Ascending aorta (tissue), 2 donors: ENCODE measurements around the gene CCM2. TPM values are rescaled to one million over a fixed set of nuclear protein-coding genes. Genes with fewer than 3 reads are reported as not detected.

Source experiments
- DNase-seq, 2 donors: peaks; one replicate each; pipeline ENCODE4 v3.0.0-alpha.2; 2019; ENCODE audit warnings: low spot score in 2 of 2
- H3K27ac ChIP-seq, 2 donors: fragments of 200-600 bp; sonication (generic); one replicate each; pipeline ENCODE4 v1.5.1; 2016 to 2017; ENCODE audit warnings: mild to moderate bottlenecking in 1 of 2
- H3K27me3 ChIP-seq: fragments of 200-600 bp; sonication (generic); one replicate; pipeline ENCODE4 v1.5.1; 2017
- H3K36me3 ChIP-seq, 2 donors: fragments of 200-600 bp; sonication (generic); one replicate each; pipeline ENCODE4 v1.5.1; 2016
- H3K4me1 ChIP-seq, 2 donors: fragments of 200-600 bp; sonication (generic); one replicate each; pipeline ENCODE4 v1.5.1; 2016 to 2017; ENCODE audit warnings: mild to moderate bottlenecking in 1 of 2
- H3K4me3 ChIP-seq, 2 donors: fragments of 200-600 bp; sonication (generic); one replicate each; pipeline ENCODE4 v1.5.1; 2016 to 2017; ENCODE audit warnings: mild to moderate bottlenecking in 1 of 2
- H3K9me3 ChIP-seq, 2 donors: fragments of 200-600 bp; sonication (generic); one replicate each; pipeline ENCODE4 v1.5.1; 2016
- intact Hi-C: fragments of 100-400 bp; cut with DNase I; formaldehyde crosslinking; loops from one replicate; pipeline ENCODE4 v1.15.1; 2023
- total RNA-seq: library from RNA; depleted of rRNA; stranded (reverse); fragments of >200 nt; gene quantifications from one replicate; pipeline ENCODE4 v1.1.0, GENCODE V29; 2016
- TF ChIP-seq, protein P1 (sequence below), 3 experiments: fragments of 200-600 bp in 2 of 3; fragments of 450-650 bp in 1 of 3; sonication (generic) in 2 of 3; IDR thresholded peaks; one replicate each; pipeline ENCODE4 v1.5.1; 2016 to 2019; ENCODE audit warnings: antibody characterized with exemption in 3 of 3, mild to moderate bottlenecking in 1 of 3, moderate library complexity in 1 of 3

Gene CCM2
- total RNA-seq, 1 donor from 2014 or later: 61.5 TPM

DNA sequence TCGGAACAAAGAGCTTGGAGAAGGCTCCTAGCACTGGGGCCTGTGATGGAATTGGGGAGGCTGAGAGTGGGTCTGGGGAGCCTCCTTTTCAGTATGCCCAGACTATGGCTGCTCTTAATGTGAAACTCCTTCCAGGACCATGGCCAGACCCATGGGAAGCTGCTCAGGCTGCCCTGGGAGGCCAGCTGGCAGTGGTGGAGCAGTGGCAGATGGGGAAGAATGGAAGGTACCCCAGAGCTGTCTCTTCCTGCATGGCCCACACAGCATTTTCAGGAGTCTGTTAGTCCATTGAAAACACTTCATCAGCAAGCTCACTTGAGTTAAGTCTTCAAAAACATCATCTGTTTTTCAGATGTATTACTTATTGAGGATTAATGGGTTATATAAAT is 70.2 kb downstream of the CCM2 start:
- H3K27me3 ChIP-seq: no peaks in the 10 kb centered on the region
- H3K4me1 ChIP-seq: no peaks in the 10 kb centered on the region
- H3K4me3 ChIP-seq: no peak overlapping the region
- H3K27ac ChIP-seq: no peak overlapping the region
- TF ChIP-seq, protein P1, sequence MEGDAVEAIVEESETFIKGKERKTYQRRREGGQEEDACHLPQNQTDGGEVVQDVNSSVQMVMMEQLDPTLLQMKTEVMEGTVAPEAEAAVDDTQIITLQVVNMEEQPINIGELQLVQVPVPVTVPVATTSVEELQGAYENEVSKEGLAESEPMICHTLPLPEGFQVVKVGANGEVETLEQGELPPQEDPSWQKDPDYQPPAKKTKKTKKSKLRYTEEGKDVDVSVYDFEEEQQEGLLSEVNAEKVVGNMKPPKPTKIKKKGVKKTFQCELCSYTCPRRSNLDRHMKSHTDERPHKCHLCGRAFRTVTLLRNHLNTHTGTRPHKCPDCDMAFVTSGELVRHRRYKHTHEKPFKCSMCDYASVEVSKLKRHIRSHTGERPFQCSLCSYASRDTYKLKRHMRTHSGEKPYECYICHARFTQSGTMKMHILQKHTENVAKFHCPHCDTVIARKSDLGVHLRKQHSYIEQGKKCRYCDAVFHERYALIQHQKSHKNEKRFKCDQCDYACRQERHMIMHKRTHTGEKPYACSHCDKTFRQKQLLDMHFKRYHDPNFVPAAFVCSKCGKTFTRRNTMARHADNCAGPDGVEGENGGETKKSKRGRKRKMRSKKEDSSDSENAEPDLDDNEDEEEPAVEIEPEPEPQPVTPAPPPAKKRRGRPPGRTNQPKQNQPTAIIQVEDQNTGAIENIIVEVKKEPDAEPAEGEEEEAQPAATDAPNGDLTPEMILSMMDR (IDR thresholded peaks at IDR 0.05): no peak
- intact Hi-C loops: no loop called here
- DNase-seq: no peak
- no peaks in the 10 kb centered on the region for H3K9me3 ChIP-seq
- H3K36me3 ChIP-seq: peaks cover 62 to 85% of the 10 kb centered on the region in 2 donors

DNA sequence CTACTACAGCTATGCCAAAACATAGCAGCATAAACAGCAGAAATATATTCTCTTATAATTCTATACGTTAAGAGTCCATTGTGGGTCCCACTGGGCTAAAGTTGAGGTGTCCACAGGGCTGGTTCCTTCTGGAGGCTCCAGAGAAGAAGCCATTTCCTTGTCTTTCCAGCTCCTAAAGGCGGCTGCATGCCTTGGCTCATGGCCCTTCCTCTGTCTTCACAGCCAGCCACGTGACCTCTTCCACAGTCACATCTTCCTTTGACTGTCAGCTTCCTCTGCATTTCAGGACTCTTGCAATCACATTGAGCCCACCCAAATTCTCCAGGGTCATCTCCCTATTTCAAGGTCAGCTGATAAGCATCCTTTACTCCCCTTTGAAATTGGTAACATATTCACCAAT is 71.5 kb downstream of the CCM2 start:
- Histone ChIP-seq H3K27ac (no peak overlapping the region), H3K9me3 (no peaks in the 10 kb centered on the region), H3K4me1 (no peaks in the 10 kb centered on the region), H3K27me3 (no peaks in the 10 kb centered on the region), H3K36me3 (peaks cover 73 to 91% of the 10 kb centered on the region in 2 donors), H3K4me3 (no peak overlapping the region)
- TF ChIP-seq, protein P1 (IDR thresholded peaks at IDR 0.05): no peak
- DNase-seq: no peak
- intact Hi-C loops: no loop called here

DNA sequence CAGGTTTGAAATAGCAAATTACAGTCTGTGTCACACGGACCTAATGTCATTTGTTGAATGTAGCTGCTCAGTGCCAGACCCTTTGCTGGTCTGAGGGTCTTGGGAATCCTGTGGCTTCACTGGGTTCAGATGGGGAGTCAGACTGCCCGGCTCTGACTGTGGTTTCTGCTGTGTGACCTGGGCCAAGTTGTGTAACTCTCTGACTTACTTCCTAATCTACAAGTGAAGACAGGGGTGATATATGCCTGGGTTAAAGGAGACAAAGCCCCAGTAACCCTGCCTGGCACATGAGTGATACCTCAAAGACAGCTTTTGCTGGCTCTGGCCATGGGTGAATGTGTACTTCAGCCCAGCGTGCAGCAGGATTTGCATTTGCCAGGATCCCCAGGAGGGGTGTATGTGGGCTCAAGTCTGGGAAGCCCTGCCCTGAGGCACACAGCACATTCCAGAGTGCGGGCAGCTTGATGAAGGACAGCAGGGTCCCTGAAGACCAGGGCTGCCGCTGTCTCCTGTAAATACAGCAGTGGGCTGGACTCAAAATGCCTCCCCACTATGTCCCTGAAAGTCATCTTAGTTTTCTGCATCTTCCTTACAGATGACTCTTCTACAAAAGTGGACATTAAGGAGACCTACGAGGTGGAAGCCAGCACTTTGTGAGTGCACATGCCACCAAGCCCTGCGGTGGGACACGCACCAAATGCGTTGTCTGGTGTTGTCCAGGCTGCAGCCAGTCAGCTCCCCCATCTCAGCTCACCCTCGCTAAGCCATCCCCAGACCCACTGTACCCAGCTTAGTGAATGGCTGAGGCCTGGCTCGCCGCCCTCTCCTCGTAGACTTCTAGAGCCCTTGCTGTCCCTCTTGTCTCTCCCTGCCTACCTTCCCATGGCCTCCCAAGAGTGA is 72.4 kb downstream of the CCM2 start:
- TF ChIP-seq, protein P1 (IDR thresholded peaks at IDR 0.05): no peak
- H3K36me3 ChIP-seq: peaks cover 75 to 97% of the 10 kb centered on the region in 2 donors
- intact Hi-C loops: no loop called here

DNA sequence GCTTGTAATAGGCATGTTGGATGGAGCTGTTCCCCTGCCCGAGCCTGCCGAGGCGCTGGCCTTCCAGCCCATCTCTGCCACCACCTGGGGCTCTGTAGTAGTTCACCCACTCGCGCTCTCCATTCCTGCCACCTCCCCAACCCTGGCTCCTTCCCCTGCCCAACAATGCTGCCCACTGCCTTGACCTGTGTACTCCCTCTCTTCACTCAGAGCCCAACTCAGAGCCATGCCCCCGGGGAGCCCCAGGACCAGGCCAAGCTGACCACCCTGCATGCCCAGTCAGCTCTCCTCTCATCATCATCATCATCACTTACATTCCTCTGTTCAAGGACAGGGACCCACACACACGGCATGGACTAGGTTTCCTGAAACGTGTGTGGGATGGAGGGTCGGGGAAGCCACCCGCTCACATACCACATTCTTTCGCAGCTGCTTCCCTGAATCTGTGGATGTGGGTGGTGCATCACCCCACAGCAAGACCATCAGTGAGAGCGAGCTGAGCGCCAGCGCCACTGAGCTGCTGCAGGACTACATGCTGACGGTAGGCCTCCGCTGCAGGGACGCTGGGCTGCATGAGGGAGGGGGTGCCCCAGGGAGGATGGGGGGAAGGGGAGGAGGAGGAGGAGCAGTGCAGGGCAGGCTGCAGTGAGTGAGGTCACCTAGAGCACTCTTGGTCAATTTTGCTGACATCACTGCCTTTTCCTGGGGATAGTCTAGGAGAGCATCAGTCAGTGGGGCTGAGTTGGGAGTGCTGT is 73.2 kb downstream of the CCM2 start:
- DNase-seq: no peak
- no peak overlapping the region for H3K4me3 ChIP-seq
- TF ChIP-seq, protein P1 (IDR thresholded peaks at IDR 0.05): no peak
- peaks cover 75 to 91% of the 10 kb centered on the region in 2 donors for H3K36me3 ChIP-seq
- H3K4me1 ChIP-seq: no peaks in the 10 kb centered on the region
- H3K27ac ChIP-seq: no peak overlapping the region
- H3K9me3 ChIP-seq: no peaks in the 10 kb centered on the region
- no peaks in the 10 kb centered on the region for H3K27me3 ChIP-seq
- intact Hi-C loops: no loop called here

More for the DNA sequence above, 72.4 kb downstream of the CCM2 start:
- Histone ChIP-seq H3K27ac (no peak overlapping the region), H3K27me3 (no peaks in the 10 kb centered on the region), H3K4me1 (no peaks in the 10 kb centered on the region), H3K9me3 (no peaks in the 10 kb centered on the region), H3K4me3 (no peak overlapping the region)
- no peak for DNase-seq

GRCh38 chr7:45073786-45074527 is 74.0 kb downstream of the CCM2 start:
- Histone ChIP-seq H3K4me3 (no peak overlapping the region), H3K27me3 (no peaks in the 10 kb centered on the region), H3K4me1 (no peaks in the 10 kb centered on the region), H3K9me3 (no peaks in the 10 kb centered on the region), H3K36me3 (peaks cover 69 to 83% of the 10 kb centered on the region in 2 donors), H3K27ac (no peak overlapping the region)
- intact Hi-C loops: no loop called here
- TF ChIP-seq, protein P1 (IDR thresholded peaks at IDR 0.05): no peak
- DNase-seq: no peak
